A549 (cell line): ENCODE results near the gene CCNT2. TPM values are rescaled to one million over a fixed set of nuclear protein-coding genes. Genes with fewer than 3 reads are reported as not detected.

Source experiments
- ATAC-seq, 2 experiments: fragments of 200-7000 bp in 1 of 2; fragments of >200 bp in 1 of 2; cut with Nextera tagmentation in 1 of 2; cut with Tn5 transposase in 1 of 2; 3 replicates each; pipeline versions ENCODE4 v1.8.0 to v1.9.1; 2018 to 2020; ENCODE audit warnings: mild to moderate bottlenecking in 1 of 2, moderate library complexity in 1 of 2
- CTCF ChIA-PET: fragments of 300-600 bp; sonication (Branson Sonifier 250); formaldehyde crosslinking; extraction: SDS; loops from one replicate; lab custom pipeline; 2021; ENCODE audit warnings: antibody characterized with exemption, inconsistent platforms; lab: Yijun Ruan, JAX
- POLR2A ChIA-PET: fragments of 350-600 bp; formaldehyde crosslinking; extraction: SDS; loops from one replicate; lab custom pipeline; 2021; ENCODE audit warnings: antibody characterized with exemption, inconsistent platforms; lab: Yijun Ruan, JAX
- DNase-seq, 2 experiments: peaks; one replicate each; pipeline versions ENCODE4 v3.0.0 to v3.0.0-alpha.2; 2011 to 2016; ENCODE audit warnings: low read depth in 1 of 2, low spot score in 1 of 2
- FAIRE-seq: peaks from 2 replicates; lab custom pipeline; 2011; peaks lifted over from hg19 to GRCh38; lab: Jason Lieb, UNC
- H3K27ac ChIP-seq, 2 experiments: fragments of >200 bp; sonication (Bioruptor Twin); formaldehyde crosslinking; 3 replicates each; pipeline ENCODE4 v1.5.1; 2016 to 2017
- H3K4me1 ChIP-seq: fragments of >200 bp; sonication (Bioruptor Twin); formaldehyde crosslinking; 3 replicates; pipeline ENCODE4 v1.6.1; 2016
- H3K4me2 ChIP-seq: fragments of >200 bp; sonication (Bioruptor Twin); formaldehyde crosslinking; 3 replicates; pipeline ENCODE4 v1.6.1; 2016
- H3K4me3 ChIP-seq: fragments of >200 bp; sonication (Bioruptor Twin); formaldehyde crosslinking; 3 replicates; pipeline ENCODE4 v1.5.1; 2016
- H3K9me3 ChIP-seq: fragments of >200 bp; sonication (Bioruptor Twin); formaldehyde crosslinking; 3 replicates; pipeline ENCODE4 v1.6.1; 2016
- CBX2 ChIP-seq: fragments of 200-600 bp; sonication (generic); IDR thresholded peaks from 2 replicates; pipeline ENCODE4 v1.6.1; 2016; ENCODE audit warnings: low read depth, mild to moderate bottlenecking, borderline replicate concordance
- CBX8 ChIP-seq: fragments of 200-600 bp; sonication (generic); IDR thresholded peaks from 2 replicates; pipeline ENCODE4 v1.6.1; 2016
- CEBPB ChIP-seq, 2 experiments: fragments of >200 bp in 1 of 2; sonication (Bioruptor Twin) in 1 of 2; formaldehyde crosslinking in 1 of 2; IDR thresholded peaks; 2 replicates each; pipeline ENCODE4 v1.6.1; 2012 to 2016
- FOSB ChIP-seq: fragments of 250-450 bp; sonication (Bioruptor Pico); IDR thresholded peaks from 2 replicates; pipeline ENCODE4 v1.5.0; 2020; ENCODE audit warnings: mild to moderate bottlenecking, moderate library complexity
- HDAC2 ChIP-seq: fragments of 200-600 bp; sonication (generic); IDR thresholded peaks from 2 replicates; pipeline ENCODE4 v1.6.1; 2016
- HOXB13 ChIP-seq: fragments of 250-450 bp; sonication (Bioruptor Pico); IDR thresholded peaks from 2 replicates; pipeline ENCODE4 v1.5.0; 2020; ENCODE audit warnings: low read depth, mild to moderate bottlenecking, moderate library complexity
- HOXB5 ChIP-seq: fragments of 250-450 bp; sonication (Bioruptor Pico); IDR thresholded peaks from 2 replicates; pipeline ENCODE4 v1.5.0; 2020; ENCODE audit warnings: mild to moderate bottlenecking, moderate library complexity
- JUNB ChIP-seq: fragments of >200 bp; sonication (Bioruptor Twin); formaldehyde crosslinking; IDR thresholded peaks from 2 replicates; pipeline ENCODE4 v1.6.1; 2016
- KDM1A ChIP-seq: fragments of 200-600 bp; sonication (generic); IDR thresholded peaks from 2 replicates; pipeline ENCODE4 v1.6.1; 2016; ENCODE audit warnings: low read depth, mild to moderate bottlenecking
- MAZ ChIP-seq: fragments of 150-350 bp; IDR thresholded peaks from 2 replicates; pipeline ENCODE4 v1.6.1; 2014; ENCODE audit warnings: antibody characterized with exemption, low read depth, low read length, borderline replicate concordance
- NR3C1 ChIP-seq: fragments of >200 bp; sonication (Bioruptor Twin); formaldehyde crosslinking; IDR thresholded peaks from 3 replicates; pipeline ENCODE4 v1.6.1; 2017
- PBX3 ChIP-seq: IDR thresholded peaks from 2 replicates; pipeline ENCODE4 v1.6.1; 2012
- POLR2AphosphoS2 ChIP-seq: conservative IDR thresholded peaks from 2 replicates; pipeline ENCODE4 v1.6.1; 2012; ENCODE audit warnings: low read length, improper control_type of control experiment, inconsistent platforms
- RAD21 ChIP-seq, 2 experiments: fragments of >200 bp in 1 of 2; sonication (Bioruptor Twin) in 1 of 2; formaldehyde crosslinking in 1 of 2; IDR thresholded peaks in 1 of 2; conservative IDR thresholded peaks in 1 of 2; 2 replicates in 1 of 2; 3 replicates in 1 of 2; pipeline ENCODE4 v1.6.1; 2012 to 2018; ENCODE audit warnings: inconsistent platforms in 1 of 2
- RARB ChIP-seq: fragments of 250-450 bp; sonication (Bioruptor Pico); IDR thresholded peaks from 2 replicates; pipeline ENCODE4 v1.8.0; 2021; ENCODE audit warnings: mild to moderate bottlenecking, moderate library complexity
- RCOR1 ChIP-seq: fragments of 150-350 bp; IDR thresholded peaks from 2 replicates; pipeline ENCODE4 v1.6.1; 2014; ENCODE audit warnings: antibody characterized with exemption, low read length, low read depth
- REST ChIP-seq: fragments of 200-600 bp; sonication (generic); IDR thresholded peaks from 2 replicates; pipeline ENCODE4 v1.6.1; 2016; ENCODE audit warnings: antibody characterized with exemption, mild to moderate bottlenecking, moderate library complexity
- RNF2 ChIP-seq: fragments of 200-600 bp; sonication (generic); IDR thresholded peaks from 2 replicates; pipeline ENCODE4 v1.6.1; 2016; ENCODE audit warnings: low read depth, mild to moderate bottlenecking, antibody characterized with exemption, moderate library complexity, borderline replicate concordance
- TFCP2L1 ChIP-seq: fragments of 250-450 bp; sonication (Bioruptor Pico); IDR thresholded peaks from 2 replicates; pipeline ENCODE4 v1.5.0; 2021; ENCODE audit warnings: mild to moderate bottlenecking
- TP53 ChIP-seq: fragments of 250-450 bp; sonication (Bioruptor Pico); IDR thresholded peaks from 2 replicates; pipeline ENCODE4 v1.5.0; 2021; ENCODE audit warnings: mild to moderate bottlenecking, moderate library complexity
- WGBS: methylation state at CpG from one replicate; pipeline ENCODE4 v1.1.6; 2017; ENCODE audit errors: missing lambda C conversion rate; 5-methylcytosine and 5-hydroxymethylcytosine counted together
- polyA plus RNA-seq, 4 experiments: library from polyadenylated mRNA; depleted of rRNA in 3 of 4; stranded (reverse); fragments of >200 nt; fragmentation: RNase III in 1 of 4; extraction: RNeasy Plus Mini Kit Qiagen cat#74134 plus additional on column Dnase treatment in 1 of 4; gene quantifications; 2 replicates in 3 of 4; 3 replicates in 1 of 4; pipeline ENCODE4 v1.2.3, GENCODE V29; 2011 to 2017
- TF ChIP-seq, protein P1 (sequence below): fragments of 250-450 bp; sonication (Bioruptor Pico); IDR thresholded peaks from 2 replicates; pipeline ENCODE4 v1.5.0; 2020; ENCODE audit warnings: low read depth, mild to moderate bottlenecking, moderate library complexity
- TF ChIP-seq, protein P2 (sequence below): fragments of 450-650 bp; IDR thresholded peaks from 2 replicates; pipeline ENCODE4 v1.6.1; 2014; ENCODE audit warnings: antibody characterized with exemption
- TF ChIP-seq, protein P3 (sequence below): IDR thresholded peaks from 2 replicates; pipeline ENCODE4 v1.6.1; 2012; ENCODE audit warnings: low read depth, borderline replicate concordance
- TF ChIP-seq, protein P4 (sequence below): IDR thresholded peaks from 2 replicates; pipeline ENCODE4 v1.6.1; 2012

The CCNT2 gene
- polyA plus RNA-seq, 2 of the 4 experiments (the other 2 are of a cell fraction) = 12.6 to 20.7 TPM

GRCh38 chr2:134911400-134911785 lies 7.2 kb upstream of the CCNT2 start:
- Histone ChIP-seq H3K4me3 (no peak overlapping the region), H3K9me3 (peaks cover 14% of the 10 kb centered on the region; the same call in 2 of the 3 replicates), H3K4me1 (no peaks in the 10 kb centered on the region), H3K27ac (no peak overlapping the region), H3K4me2 (no peak overlapping the region)
- ChIA-PET CTCF (no interaction called here), POLR2A (no interaction called here)
- DNase-seq = no peak
- no peak for ATAC-seq
- 49% methylated on average over 3 of the region's 3 CpGs for WGBS
- no peak for FAIRE-seq
- TF ChIP-seq TP53 (CRISPR knock-in tag) = no peak
- TF ChIP-seq RNF2 = no peak
- TF ChIP-seq HOXB13 (CRISPR knock-in tag) = no peak
- TF ChIP-seq TFCP2L1 (CRISPR knock-in tag) = no peak
- TF ChIP-seq, protein P1, sequence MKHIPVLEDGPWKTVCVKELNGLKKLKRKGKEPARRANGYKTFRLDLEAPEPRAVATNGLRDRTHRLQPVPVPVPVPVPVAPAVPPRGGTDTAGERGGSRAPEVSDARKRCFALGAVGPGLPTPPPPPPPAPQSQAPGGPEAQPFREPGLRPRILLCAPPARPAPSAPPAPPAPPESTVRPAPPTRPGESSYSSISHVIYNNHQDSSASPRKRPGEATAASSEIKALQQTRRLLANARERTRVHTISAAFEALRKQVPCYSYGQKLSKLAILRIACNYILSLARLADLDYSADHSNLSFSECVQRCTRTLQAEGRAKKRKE (CRISPR knock-in tag) = no peak
- TF ChIP-seq KDM1A = no peak

DNA sequence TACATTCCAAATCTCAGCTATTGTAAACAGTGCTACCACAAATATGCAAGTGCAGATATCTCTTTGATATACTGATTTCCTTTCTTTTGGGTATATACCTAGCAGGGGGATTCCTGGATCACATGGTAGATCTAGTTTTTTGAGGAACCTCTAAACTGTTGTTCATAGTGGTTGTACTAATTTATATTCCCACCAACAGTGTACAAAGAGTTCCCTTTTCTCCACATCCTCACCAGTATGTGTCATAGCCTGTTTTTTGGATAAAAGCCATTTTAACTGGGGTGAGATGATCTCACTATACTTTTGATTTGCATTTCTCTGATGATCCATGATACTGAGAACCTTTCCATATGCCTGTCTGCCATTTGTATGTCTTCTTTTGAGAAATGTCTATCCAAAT lies 6.3 kb upstream of the CCNT2 start:
- FAIRE-seq (no peak), ATAC-seq (no peak), DNase-seq (no peak)
- Histone ChIP-seq H3K27ac (no peak overlapping the region), H3K4me1 (peaks cover 6% of the 10 kb centered on the region)
- CTCF ChIA-PET = no interaction called here
- POLR2A ChIA-PET = no interaction called here
- no peak for TF ChIP-seq POLR2AphosphoS2
- no peak for TF ChIP-seq PBX3
- TF ChIP-seq NR3C1 = no peak
- TF ChIP-seq HOXB5 (CRISPR knock-in tag) = no peak
- TF ChIP-seq HDAC2 = no peak
- no peak for TF ChIP-seq TFCP2L1 (CRISPR knock-in tag)
- TF ChIP-seq, protein P2, sequence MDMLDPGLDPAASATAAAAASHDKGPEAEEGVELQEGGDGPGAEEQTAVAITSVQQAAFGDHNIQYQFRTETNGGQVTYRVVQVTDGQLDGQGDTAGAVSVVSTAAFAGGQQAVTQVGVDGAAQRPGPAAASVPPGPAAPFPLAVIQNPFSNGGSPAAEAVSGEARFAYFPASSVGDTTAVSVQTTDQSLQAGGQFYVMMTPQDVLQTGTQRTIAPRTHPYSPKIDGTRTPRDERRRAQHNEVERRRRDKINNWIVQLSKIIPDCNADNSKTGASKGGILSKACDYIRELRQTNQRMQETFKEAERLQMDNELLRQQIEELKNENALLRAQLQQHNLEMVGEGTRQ = no peak
- no peak for TF ChIP-seq REST
- no peak for TF ChIP-seq CBX2
- TF ChIP-seq FOSB = no peak
- TF ChIP-seq, all 56 proteins: peak for 0
- H3K9me3 ChIP-seq = peaks cover 13% of the 10 kb centered on the region; the same call in 2 of the 3 replicates
- no peak overlapping the region for H3K4me3 ChIP-seq
- H3K4me2 ChIP-seq = no peak overlapping the region

DNA sequence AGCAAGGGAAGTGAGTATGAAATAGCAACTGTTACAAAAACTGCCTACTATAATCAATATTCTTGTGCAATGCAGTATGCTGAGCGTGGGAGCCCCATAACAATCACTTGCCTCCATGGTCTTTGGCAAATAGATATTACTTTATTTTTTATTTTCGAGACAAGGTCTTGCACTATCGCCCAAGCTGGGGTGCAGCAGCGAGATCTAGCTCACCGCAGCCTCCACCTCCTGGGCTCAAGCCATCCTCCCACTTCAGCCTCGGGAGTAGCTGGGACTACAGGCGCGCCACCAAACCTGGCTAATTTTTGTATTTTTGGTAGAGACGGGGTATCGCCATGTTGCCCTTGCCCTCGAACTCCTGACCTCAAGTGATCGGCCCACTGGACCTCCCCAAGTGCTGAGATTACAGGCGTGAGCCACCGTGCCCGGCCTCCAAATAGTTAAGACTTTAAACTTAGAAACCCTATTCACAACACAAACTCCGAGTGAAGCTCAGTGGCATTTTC lies 1.2 kb upstream of the CCNT2 start:
- WGBS = 27% methylated on average over 16 of the region's 16 CpGs
- Histone ChIP-seq H3K4me2 (peak overlapping the region; percentile 89), H3K9me3 (peaks cover 7% of the 10 kb centered on the region; the same call in 2 of the 3 replicates), H3K4me1 (peaks cover 26% of the 10 kb centered on the region), H3K27ac (peak overlapping the region; percentile 93 to 100), H3K4me3 (peak overlapping the region; percentile 95)
- ChIA-PET POLR2A (interaction anchor here (0.5 to 1.7 kb wide), 9 partner anchors 9 to 614 kb away, joined by 3 to 8 read pairs (median 4); partner anchors contain the start of genes R3HDM1 and ZRANB3), CTCF (interaction anchor here (1.0 to 2.1 kb wide), 4 partner anchors 10 to 467 kb away, joined by 3 to 6 read pairs (median 4); no protein-coding TSS in a partner anchor)
- no peak for FAIRE-seq
- ATAC-seq = no peak
- no peak for TF ChIP-seq MAZ
- no peak for TF ChIP-seq RCOR1
- TF ChIP-seq, protein P3, sequence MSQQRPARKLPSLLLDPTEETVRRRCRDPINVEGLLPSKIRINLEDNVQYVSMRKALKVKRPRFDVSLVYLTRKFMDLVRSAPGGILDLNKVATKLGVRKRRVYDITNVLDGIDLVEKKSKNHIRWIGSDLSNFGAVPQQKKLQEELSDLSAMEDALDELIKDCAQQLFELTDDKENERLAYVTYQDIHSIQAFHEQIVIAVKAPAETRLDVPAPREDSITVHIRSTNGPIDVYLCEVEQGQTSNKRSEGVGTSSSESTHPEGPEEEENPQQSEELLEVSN = no peak
- no peak for TF ChIP-seq CEBPB (IDR thresholded peaks at IDR 0.05)
- TF ChIP-seq, protein P2 = no peak
- TF ChIP-seq JUNB = no peak
- no peak for TF ChIP-seq POLR2AphosphoS2
- TF ChIP-seq CBX8 = no peak
- no peak for TF ChIP-seq RARB
- TF ChIP-seq NR3C1 = no peak
- no peak for TF ChIP-seq RAD21 (conservative IDR thresholded peaks at IDR 0.05 in 1 of 2, IDR thresholded peaks at IDR 0.05 in 1 of 2)
- TF ChIP-seq, protein P4, sequence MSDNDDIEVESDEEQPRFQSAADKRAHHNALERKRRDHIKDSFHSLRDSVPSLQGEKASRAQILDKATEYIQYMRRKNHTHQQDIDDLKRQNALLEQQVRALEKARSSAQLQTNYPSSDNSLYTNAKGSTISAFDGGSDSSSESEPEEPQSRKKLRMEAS = no peak
- TF ChIP-seq HOXB5 (CRISPR knock-in tag) = no peak
- TF ChIP-seq, all 56 proteins: peak for 0
- DNase-seq = peak in 1 of 2 experiments; percentile 12
